ENCODE data around the gene TRPV3.

TRPV3 gene

DNA sequence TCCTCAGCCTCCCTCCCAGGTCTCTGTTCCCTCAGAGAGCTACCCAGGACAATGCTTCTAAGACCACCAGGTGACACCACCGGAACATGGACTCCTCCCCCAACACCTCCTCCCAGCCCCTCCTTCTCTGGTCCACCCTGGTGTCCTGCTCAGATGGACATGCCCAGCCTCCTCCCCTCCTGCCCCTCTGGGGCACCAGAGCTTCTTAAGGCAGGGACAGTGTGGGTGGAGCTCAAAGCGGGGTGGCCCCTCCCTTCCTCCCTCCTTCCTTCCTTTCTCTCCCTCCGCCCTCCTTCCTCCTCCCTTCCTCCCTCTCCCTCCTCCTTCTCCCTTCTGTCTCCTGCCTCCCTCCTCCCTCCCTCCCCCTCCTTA lies 22.7 kb downstream of the TRPV3 start:
- no peak overlapping the region for H3K4me3 ChIP-seq (ENCODE audit: insufficient read length, low read depth)
- H3K27me3 ChIP-seq (ENCODE audit: insufficient read depth, insufficient read length) = no peaks in the 10 kb centered on the region
- no peaks in the 10 kb centered on the region for H3K36me3 ChIP-seq (ENCODE audit: insufficient read depth, insufficient read length, low read length)
- peaks cover 7% of the 10 kb centered on the region for H3K4me1 ChIP-seq (ENCODE audit: insufficient read depth, insufficient read length)
- TF ChIP-seq ZNF274 (IDR thresholded peaks at IDR 0.05; ENCODE audit: low read depth, low read length) = no peak
- TF ChIP-seq YY1 (IDR thresholded peaks at IDR 0.05; ENCODE audit: insufficient read depth, insufficient read length) = no peak
- TF ChIP-seq SUZ12 (IDR thresholded peaks at IDR 0.05; ENCODE audit: extremely low read depth, insufficient read depth, insufficient read length) = no peak
- no peak overlapping the region for H3K9ac ChIP-seq (ENCODE audit: insufficient read length, low read depth)
- no peak for DNase-seq (ENCODE audit: low read depth, low spot score)
- no peaks in the 10 kb centered on the region for H3K9me3 ChIP-seq (ENCODE audit: insufficient read depth, low read length)

GRCh38 chr17:3533752-3534151 lies 23.9 kb downstream of the TRPV3 start:
- no peaks in the 10 kb centered on the region for H3K36me3 ChIP-seq (ENCODE audit: insufficient read depth, insufficient read length, low read length)
- no peaks in the 10 kb centered on the region for H3K9me3 ChIP-seq (ENCODE audit: insufficient read depth, low read length)
- no peaks in the 10 kb centered on the region for H3K27me3 ChIP-seq (ENCODE audit: insufficient read depth, insufficient read length)
- peaks cover 15% of the 10 kb centered on the region for H3K4me1 ChIP-seq (ENCODE audit: insufficient read depth, insufficient read length)
- no peak overlapping the region for H3K9ac ChIP-seq (ENCODE audit: insufficient read length, low read depth)
- no peak for TF ChIP-seq YY1 (IDR thresholded peaks at IDR 0.05; ENCODE audit: insufficient read depth, insufficient read length)
- no peak for TF ChIP-seq SUZ12 (IDR thresholded peaks at IDR 0.05; ENCODE audit: extremely low read depth, insufficient read depth, insufficient read length)
- no peak for TF ChIP-seq ZNF274 (IDR thresholded peaks at IDR 0.05; ENCODE audit: low read depth, low read length)
- no peak overlapping the region for H3K4me3 ChIP-seq (ENCODE audit: insufficient read length, low read depth)
- DNase-seq (ENCODE audit: low read depth, low spot score) = no peak

DNA sequence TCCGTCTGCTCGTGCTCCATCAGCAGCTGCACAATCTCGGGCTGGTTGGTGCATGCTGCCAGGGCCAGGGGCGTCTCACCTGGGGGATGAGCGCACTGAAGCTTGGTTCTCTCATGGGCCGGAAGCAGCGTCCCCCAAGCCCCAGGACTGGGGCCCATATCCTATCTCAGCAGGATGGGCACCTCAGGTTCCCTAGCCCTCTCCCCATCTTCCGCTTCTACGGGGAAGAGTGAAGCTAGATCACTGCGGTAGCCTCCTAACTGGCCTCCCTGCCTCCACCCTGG lies 24.8 kb downstream of the TRPV3 start:
- TF ChIP-seq SUZ12 (IDR thresholded peaks at IDR 0.05; ENCODE audit: extremely low read depth, insufficient read depth, insufficient read length) (no peak), ZNF274 (IDR thresholded peaks at IDR 0.05; ENCODE audit: low read depth, low read length) (no peak)
- no peaks in the 10 kb centered on the region for H3K9me3 ChIP-seq (ENCODE audit: insufficient read depth, low read length)
- no peaks in the 10 kb centered on the region for H3K36me3 ChIP-seq (ENCODE audit: insufficient read depth, insufficient read length, low read length)
- H3K4me1 ChIP-seq (ENCODE audit: insufficient read depth, insufficient read length) = peaks cover 15% of the 10 kb centered on the region
- H3K27me3 ChIP-seq (ENCODE audit: insufficient read depth, insufficient read length) = no peaks in the 10 kb centered on the region
- DNase-seq (ENCODE audit: low read depth, low spot score) = no peak
- H3K9ac ChIP-seq (ENCODE audit: insufficient read length, low read depth) = no peak overlapping the region
- H3K4me3 ChIP-seq (ENCODE audit: insufficient read length, low read depth) = no peak overlapping the region

DNA sequence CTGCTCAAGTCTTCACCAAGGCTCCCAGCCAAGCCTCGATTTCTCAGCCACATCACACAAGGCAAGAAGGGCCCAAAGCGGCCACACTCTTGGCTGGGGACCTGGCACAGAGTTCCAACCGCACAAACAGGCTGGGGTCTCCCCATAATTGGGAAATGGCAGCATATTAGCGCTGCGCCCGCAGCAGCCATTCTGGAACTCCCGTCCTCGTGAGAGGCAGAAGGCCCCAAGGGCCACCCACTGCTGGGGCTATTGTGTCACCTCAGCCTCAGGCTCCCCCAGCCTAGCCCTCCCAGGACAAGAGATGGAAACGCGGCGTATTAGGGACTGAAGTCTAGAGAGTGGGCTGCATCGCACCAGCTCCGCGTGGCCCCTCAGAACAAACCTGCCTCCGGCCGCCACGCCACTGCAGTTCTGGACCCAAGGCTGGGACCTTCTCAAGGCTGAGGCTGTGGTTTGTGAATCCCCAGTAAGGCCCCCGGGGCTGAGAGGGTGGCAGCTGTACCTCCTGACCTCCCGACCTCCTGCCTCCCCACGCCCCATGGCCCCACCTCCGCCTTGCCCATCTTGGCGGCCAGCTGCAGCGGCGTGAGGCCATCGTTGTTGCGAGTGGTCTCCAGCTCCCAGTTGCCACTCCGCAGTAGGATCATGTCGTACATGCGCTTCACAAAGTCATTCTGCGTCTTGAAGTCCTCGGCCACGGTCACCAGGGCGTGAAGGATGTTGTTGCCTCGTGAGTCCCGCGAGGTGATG lies 25.3 kb downstream of the TRPV3 start:
- no peaks in the 10 kb centered on the region for H3K36me3 ChIP-seq (ENCODE audit: insufficient read depth, insufficient read length, low read length)
- DNase-seq (ENCODE audit: low read depth, low spot score) = no peak
- H3K9ac ChIP-seq (ENCODE audit: insufficient read length, low read depth) = no peak overlapping the region
- TF ChIP-seq ZNF274 (IDR thresholded peaks at IDR 0.05; ENCODE audit: low read depth, low read length) (no peak), SUZ12 (IDR thresholded peaks at IDR 0.05; ENCODE audit: extremely low read depth, insufficient read depth, insufficient read length) (no peak), YY1 (IDR thresholded peaks at IDR 0.05; ENCODE audit: insufficient read depth, insufficient read length) (no peak)
- no peaks in the 10 kb centered on the region for H3K9me3 ChIP-seq (ENCODE audit: insufficient read depth, low read length)
- H3K4me3 ChIP-seq (ENCODE audit: insufficient read length, low read depth) = no peak overlapping the region
- peaks cover 15% of the 10 kb centered on the region for H3K4me1 ChIP-seq (ENCODE audit: insufficient read depth, insufficient read length)
- H3K27me3 ChIP-seq (ENCODE audit: insufficient read depth, insufficient read length) = no peaks in the 10 kb centered on the region

DNA sequence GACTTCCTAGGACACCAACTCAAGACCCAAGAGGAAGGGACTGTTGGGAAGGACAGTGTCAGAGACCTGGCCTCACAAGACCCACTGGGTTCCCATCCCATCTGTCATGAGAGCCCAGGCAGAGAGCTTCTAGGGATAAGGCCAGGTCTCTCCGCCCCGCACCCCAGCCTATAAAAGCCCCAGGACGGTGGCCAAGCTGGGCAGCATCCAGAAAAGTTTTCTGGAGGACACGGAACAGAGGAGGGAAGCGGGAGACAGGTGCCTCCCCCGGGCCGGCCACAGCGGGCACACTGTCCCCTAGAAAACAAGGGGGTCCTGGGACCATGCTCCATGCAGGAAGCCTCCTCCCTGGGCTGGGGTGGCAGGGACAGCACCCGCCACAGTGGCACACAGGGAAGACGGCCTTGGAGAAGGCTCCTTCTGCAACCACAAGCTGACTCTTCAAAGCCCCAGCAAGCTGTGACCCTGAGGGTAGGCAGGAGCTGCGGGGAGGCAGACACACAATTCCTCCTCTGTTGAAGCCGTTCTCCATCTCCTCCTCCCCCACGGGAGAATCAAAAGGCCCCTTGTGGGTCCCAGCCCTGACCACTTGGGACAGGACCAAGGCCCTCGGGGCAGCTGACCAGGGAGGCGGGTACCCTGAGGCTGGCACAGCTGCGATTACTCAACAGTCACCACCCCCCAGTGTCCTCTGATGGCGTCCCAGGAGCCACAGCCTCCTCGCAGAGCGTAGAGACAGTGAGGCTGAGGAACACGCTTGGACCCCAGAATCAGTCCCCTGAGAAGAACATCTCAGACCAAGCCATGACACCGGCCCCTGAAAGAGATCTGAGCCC lies 26.1 kb downstream of the TRPV3 start:
- no peak for DNase-seq (ENCODE audit: low read depth, low spot score)
- Histone ChIP-seq H3K4me3 (ENCODE audit: insufficient read length, low read depth) (no peak overlapping the region), H3K9ac (ENCODE audit: insufficient read length, low read depth) (no peak overlapping the region), H3K4me1 (ENCODE audit: insufficient read depth, insufficient read length) (peaks cover 15% of the 10 kb centered on the region), H3K27me3 (ENCODE audit: insufficient read depth, insufficient read length) (no peaks in the 10 kb centered on the region), H3K36me3 (ENCODE audit: insufficient read depth, insufficient read length, low read length) (peaks cover 4% of the 10 kb centered on the region), H3K9me3 (ENCODE audit: insufficient read depth, low read length) (no peaks in the 10 kb centered on the region)
- TF ChIP-seq YY1 (IDR thresholded peaks at IDR 0.05; ENCODE audit: insufficient read depth, insufficient read length) (no peak), ZNF274 (IDR thresholded peaks at IDR 0.05; ENCODE audit: low read depth, low read length) (no peak), SUZ12 (IDR thresholded peaks at IDR 0.05; ENCODE audit: extremely low read depth, insufficient read depth, insufficient read length) (no peak)

- Histone ChIP-seq H3K4me3 (ENCODE audit: insufficient read length, low read depth) (no peak overlapping the region), H3K27me3 (ENCODE audit: insufficient read depth, insufficient read length) (no peaks in the 10 kb centered on the region), H3K9me3 (ENCODE audit: insufficient read depth, low read length) (no peaks in the 10 kb centered on the region), H3K36me3 (ENCODE audit: insufficient read depth, insufficient read length, low read length) (peaks cover 5% of the 10 kb centered on the region), H3K4me1 (ENCODE audit: insufficient read depth, insufficient read length) (peaks cover 15% of the 10 kb centered on the region), H3K9ac (ENCODE audit: insufficient read length, low read depth) (peak overlapping the region; percentile 14)
- DNase-seq (ENCODE audit: low read depth, low spot score) = peak; percentile 66
- TF ChIP-seq ZNF274 (IDR thresholded peaks at IDR 0.05; ENCODE audit: low read depth, low read length) (no peak), SUZ12 (IDR thresholded peaks at IDR 0.05; ENCODE audit: extremely low read depth, insufficient read depth, insufficient read length) (no peak), YY1 (IDR thresholded peaks at IDR 0.05; ENCODE audit: insufficient read depth, insufficient read length) (no peak)
Measured at GRCh38 chr17:3529817-3530741, 27.5 kb downstream of the TRPV3 start.

All from NT2/D1 (cell line).